ENCODE measurements around the gene OSBPL9. TPM values are rescaled to one million over a fixed set of nuclear protein-coding genes. Genes with fewer than 3 reads are reported as not detected.
A peak's percentile ranks its signal among the peaks of the same experiment; 100 is the strongest.

OSBPL9 gene
- total and polyA plus RNA-seq, 2 experiments from 2014 or later: 71.0 to 288 TPM

- H3K27me3 ChIP-seq: no peaks in the 10 kb centered on the region
- H2AFZ ChIP-seq: no peak overlapping the region
- 60% methylated on average over 4 of the region's 4 CpGs for WGBS (ENCODE audit: low lambda C conversion rate, missing lambda C conversion rate)
- TF ChIP-seq EZH2phosphoT487 (IDR thresholded peaks at IDR 0.05; ENCODE audit: low read depth, severe bottlenecking, unreplicated experiment) (no peak), EZH2 (IDR thresholded peaks at IDR 0.05; ENCODE audit: borderline replicate concordance) (no peak)
- TF ChIP-seq, protein P1, sequence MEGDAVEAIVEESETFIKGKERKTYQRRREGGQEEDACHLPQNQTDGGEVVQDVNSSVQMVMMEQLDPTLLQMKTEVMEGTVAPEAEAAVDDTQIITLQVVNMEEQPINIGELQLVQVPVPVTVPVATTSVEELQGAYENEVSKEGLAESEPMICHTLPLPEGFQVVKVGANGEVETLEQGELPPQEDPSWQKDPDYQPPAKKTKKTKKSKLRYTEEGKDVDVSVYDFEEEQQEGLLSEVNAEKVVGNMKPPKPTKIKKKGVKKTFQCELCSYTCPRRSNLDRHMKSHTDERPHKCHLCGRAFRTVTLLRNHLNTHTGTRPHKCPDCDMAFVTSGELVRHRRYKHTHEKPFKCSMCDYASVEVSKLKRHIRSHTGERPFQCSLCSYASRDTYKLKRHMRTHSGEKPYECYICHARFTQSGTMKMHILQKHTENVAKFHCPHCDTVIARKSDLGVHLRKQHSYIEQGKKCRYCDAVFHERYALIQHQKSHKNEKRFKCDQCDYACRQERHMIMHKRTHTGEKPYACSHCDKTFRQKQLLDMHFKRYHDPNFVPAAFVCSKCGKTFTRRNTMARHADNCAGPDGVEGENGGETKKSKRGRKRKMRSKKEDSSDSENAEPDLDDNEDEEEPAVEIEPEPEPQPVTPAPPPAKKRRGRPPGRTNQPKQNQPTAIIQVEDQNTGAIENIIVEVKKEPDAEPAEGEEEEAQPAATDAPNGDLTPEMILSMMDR (IDR thresholded peaks at IDR 0.05; ENCODE audit: poor library complexity): no peak
- peak; percentile 42 for DNase-seq (ENCODE audit: low spot score)
- no peak overlapping the region for H3K4me2 ChIP-seq
- peaks cover 5% of the 10 kb centered on the region for H3K36me3 ChIP-seq (replicated peaks; ENCODE audit: insufficient read depth, low read depth)
- H3K79me2 ChIP-seq: no peaks in the 10 kb centered on the region
- H3K4me1 ChIP-seq (ENCODE audit: insufficient read depth): no peaks in the 10 kb centered on the region
- H4K20me1 ChIP-seq (ENCODE audit: insufficient read depth, poor library complexity, severe bottlenecking): no peaks in the 10 kb centered on the region
- no peaks in the 10 kb centered on the region for H3K9me3 ChIP-seq (ENCODE audit: low read depth)
- H3K9me2 ChIP-seq (replicated peaks; ENCODE audit: insufficient read depth): no peaks in the 10 kb centered on the region
- H3K4me3 ChIP-seq: no peak overlapping the region
- H3K27ac ChIP-seq: peak overlapping the region; percentile 39
These were observed 168.1 kb downstream of the OSBPL9 start for GRCh38 chr1:51784997-51785421.

- H3K36me3 ChIP-seq (replicated peaks; ENCODE audit: insufficient read depth, low read depth): peaks cover 5% of the 10 kb centered on the region
- TF ChIP-seq EZH2 (IDR thresholded peaks at IDR 0.05; ENCODE audit: borderline replicate concordance) (no peak), EZH2phosphoT487 (IDR thresholded peaks at IDR 0.05; ENCODE audit: low read depth, severe bottlenecking, unreplicated experiment) (peak; percentile 74)
- TF ChIP-seq, protein P1 (IDR thresholded peaks at IDR 0.05; ENCODE audit: poor library complexity): no peak
These were observed 172.0 kb downstream of the OSBPL9 start for GRCh38 chr1:51788938-51789337.

DNA sequence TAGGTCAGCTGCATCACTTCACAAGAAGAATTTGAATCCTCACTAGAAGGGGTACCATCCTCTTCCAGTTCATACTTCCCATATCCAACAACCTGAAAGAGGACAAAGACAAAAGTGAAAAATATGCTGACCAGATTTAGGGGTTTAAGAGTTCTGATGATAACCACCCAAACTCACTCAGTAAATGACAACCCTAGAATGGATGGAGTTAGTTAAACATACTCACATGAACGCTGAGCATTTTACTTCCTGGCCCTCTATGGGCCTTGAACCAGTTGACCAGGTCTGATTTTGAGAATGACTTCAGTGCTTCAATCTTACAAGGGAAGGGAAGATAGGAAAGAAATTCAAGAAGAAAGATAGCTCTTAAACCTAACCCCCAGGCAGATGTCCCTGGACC lies 172.4 kb downstream of the OSBPL9 start:
- no peak overlapping the region for H3K4me3 ChIP-seq
- TF ChIP-seq, protein P1 (IDR thresholded peaks at IDR 0.05; ENCODE audit: poor library complexity): no peak
- TF ChIP-seq EZH2phosphoT487 (IDR thresholded peaks at IDR 0.05; ENCODE audit: low read depth, severe bottlenecking, unreplicated experiment) (no peak), EZH2 (IDR thresholded peaks at IDR 0.05; ENCODE audit: borderline replicate concordance) (no peak)
- peaks cover 5% of the 10 kb centered on the region for H3K36me3 ChIP-seq (replicated peaks; ENCODE audit: insufficient read depth, low read depth)
- whole genome bisulfite sequencing (ENCODE audit: low lambda C conversion rate, missing lambda C conversion rate): 100% methylated on average over 1 of the region's 1 CpG
- no peaks in the 10 kb centered on the region for H4K20me1 ChIP-seq (ENCODE audit: insufficient read depth, poor library complexity, severe bottlenecking)
- H3K27ac ChIP-seq: no peak overlapping the region
- no peaks in the 10 kb centered on the region for H3K79me2 ChIP-seq
- H3K4me2 ChIP-seq: no peak overlapping the region
- H3K9me3 ChIP-seq (ENCODE audit: low read depth): no peaks in the 10 kb centered on the region
- H2AFZ ChIP-seq: no peak overlapping the region
- H3K9me2 ChIP-seq (replicated peaks; ENCODE audit: insufficient read depth): no peaks in the 10 kb centered on the region
- no peaks in the 10 kb centered on the region for H3K4me1 ChIP-seq (ENCODE audit: insufficient read depth)
- no peak for DNase-seq (ENCODE audit: low spot score)
- H3K27me3 ChIP-seq: no peaks in the 10 kb centered on the region

More at GRCh38 chr1:51788938-51789337, 172.0 kb downstream of the OSBPL9 start:
- no peaks in the 10 kb centered on the region for H3K9me3 ChIP-seq (ENCODE audit: low read depth)
- no peaks in the 10 kb centered on the region for H4K20me1 ChIP-seq (ENCODE audit: insufficient read depth, poor library complexity, severe bottlenecking)
- no peak for DNase-seq (ENCODE audit: low spot score)
- no peak overlapping the region for H2AFZ ChIP-seq
- H3K4me3 ChIP-seq: no peak overlapping the region
- H3K9me2 ChIP-seq (replicated peaks; ENCODE audit: insufficient read depth): no peaks in the 10 kb centered on the region
- no peaks in the 10 kb centered on the region for H3K4me1 ChIP-seq (ENCODE audit: insufficient read depth)
- H3K27me3 ChIP-seq: no peaks in the 10 kb centered on the region
- H3K27ac ChIP-seq: no peak overlapping the region
- 50% methylated on average over 2 of the region's 2 CpGs for WGBS (ENCODE audit: low lambda C conversion rate, missing lambda C conversion rate)
- H3K79me2 ChIP-seq: no peaks in the 10 kb centered on the region
- H3K4me2 ChIP-seq: no peak overlapping the region

- Histone ChIP-seq H3K9me2 (replicated peaks; ENCODE audit: insufficient read depth) (no peaks in the 10 kb centered on the region), H4K20me1 (ENCODE audit: insufficient read depth, poor library complexity, severe bottlenecking) (no peaks in the 10 kb centered on the region), H3K4me2 (no peak overlapping the region), H3K36me3 (replicated peaks; ENCODE audit: insufficient read depth, low read depth) (peaks cover 5% of the 10 kb centered on the region), H3K9me3 (ENCODE audit: low read depth) (no peaks in the 10 kb centered on the region), H3K27me3 (no peaks in the 10 kb centered on the region), H3K79me2 (no peaks in the 10 kb centered on the region), H2AFZ (no peak overlapping the region), H3K4me3 (no peak overlapping the region), H3K4me1 (ENCODE audit: insufficient read depth) (no peaks in the 10 kb centered on the region), H3K27ac (no peak overlapping the region)
- DNase-seq (ENCODE audit: low spot score): no peak
- TF ChIP-seq, protein P1 (IDR thresholded peaks at IDR 0.05; ENCODE audit: poor library complexity): no peak
- no peak for TF ChIP-seq EZH2 (IDR thresholded peaks at IDR 0.05; ENCODE audit: borderline replicate concordance)
- TF ChIP-seq EZH2phosphoT487 (IDR thresholded peaks at IDR 0.05; ENCODE audit: low read depth, severe bottlenecking, unreplicated experiment): no peak
- 96% methylated on average over 6 of the region's 6 CpGs for WGBS (ENCODE audit: low lambda C conversion rate, missing lambda C conversion rate)
These were observed 173.5 kb downstream of the OSBPL9 start for GRCh38 chr1:51790385-51790784.
